ENCODE measurements around the gene BYSL. TPM values are rescaled to one million over a fixed set of nuclear protein-coding genes. Genes with fewer than 3 reads are reported as not detected.

BYSL gene
- total and polyA plus RNA-seq, 9 of the 15 experiments (the other 6 are each of a cell fraction or from before 2014, with no cell fraction given): 22.2 to 92.3 (median 53.4) TPM

GRCh38 chr6:41920921-41921711, at the start of gene BYSL, which contains the start of gene MED20 (continued):
- TF ChIP-seq ATF3 (IDR thresholded peaks at IDR 0.05): peak; percentile 96
- peak; percentile 92 for TF ChIP-seq ATF3 (CRISPR knock-in tag; conservative IDR thresholded peaks at IDR 0.05)
- TF ChIP-seq FUS (optimal IDR thresholded peaks at IDR 0.05; ENCODE audit: low read depth, low read length): no peak
- no peak for TF ChIP-seq CEBPG (CRISPR knock-in tag; IDR thresholded peaks at IDR 0.05)
- TF ChIP-seq CEBPG (tag; conservative IDR thresholded peaks at IDR 0.05 in 1 of 2, IDR thresholded peaks at IDR 0.05 in 1 of 2): peak in 1 of 2 experiments; percentile 5; a peak in 1 of 4 replicates
- no peak for TF ChIP-seq SREBF2 (CRISPR knock-in tag; IDR thresholded peaks at IDR 0.05)
- TF ChIP-seq MTF1 (CRISPR knock-in tag; IDR thresholded peaks at IDR 0.05; ENCODE audit: borderline replicate concordance): no peak
- TF ChIP-seq PATZ1 (CRISPR knock-in tag; IDR thresholded peaks at IDR 0.05; ENCODE audit: borderline replicate concordance): no peak
- peak; percentile 91 for TF ChIP-seq L3MBTL2 (IDR thresholded peaks at IDR 0.05)
- peak; percentile 77 for TF ChIP-seq KDM5B (IDR thresholded peaks at IDR 0.05; ENCODE audit: insufficient replicate concordance, low read depth, low read length)
- TF ChIP-seq HMG20B (CRISPR knock-in tag; IDR thresholded peaks at IDR 0.05): no peak
- peak; percentile 45; the same call in 1 of the 2 replicates for TF ChIP-seq CHAMP1 (IDR thresholded peaks at IDR 0.05)
- no peak for TF ChIP-seq THRAP3 (IDR thresholded peaks at IDR 0.05; ENCODE audit: borderline replicate concordance)
- TF ChIP-seq ZNF785 (CRISPR knock-in tag; IDR thresholded peaks at IDR 0.05): no peak
- TF ChIP-seq HDAC3 (IDR thresholded peaks at IDR 0.05; ENCODE audit: borderline replicate concordance, partially characterized antibody): no peak
- no peak for TF ChIP-seq XRCC4 (IDR thresholded peaks at IDR 0.05; ENCODE audit: extremely low read depth, insufficient read depth, insufficient read length)
- TF ChIP-seq PTBP1 (IDR thresholded peaks at IDR 0.05; ENCODE audit: low read depth, low read length): no peak
- no peak for TF ChIP-seq BACH1 (tag; IDR thresholded peaks at IDR 0.05)
- TF ChIP-seq SMARCC2 (IDR thresholded peaks at IDR 0.05; ENCODE audit: low read depth): no peak
- 0 out of 2 replicates have a peak, but pooled peaks have one; percentile 39 for TF ChIP-seq BCOR (IDR thresholded peaks at IDR 0.05)
- no peak for TF ChIP-seq NUFIP1 (IDR thresholded peaks at IDR 0.05; ENCODE audit: partially characterized antibody)
- TF ChIP-seq SIN3A (IDR thresholded peaks at IDR 0.05; ENCODE audit: borderline replicate concordance in 2 of 2, control insufficient read depth in 1 of 2, low read depth in 2 of 2, low read length in 2 of 2): peak; percentile 90 to 95
- 0 out of 2 replicates have a peak, but pooled peaks have one; percentile 85 for TF ChIP-seq NR1H2 (CRISPR knock-in tag; IDR thresholded peaks at IDR 0.05)
- peak; percentile 31; the same call in 1 of the 2 replicates for TF ChIP-seq ZBED1 (IDR thresholded peaks at IDR 0.05)
